Amygdala (tissue), 56 donors: ENCODE measurements around the gene FGD6.

ENCODE experiments used
- DNase-seq, 56 donors: peaks; one replicate each; lab custom pipeline; 2025; lab: John Stamatoyannopoulos, UW

Gene FGD6

DNA sequence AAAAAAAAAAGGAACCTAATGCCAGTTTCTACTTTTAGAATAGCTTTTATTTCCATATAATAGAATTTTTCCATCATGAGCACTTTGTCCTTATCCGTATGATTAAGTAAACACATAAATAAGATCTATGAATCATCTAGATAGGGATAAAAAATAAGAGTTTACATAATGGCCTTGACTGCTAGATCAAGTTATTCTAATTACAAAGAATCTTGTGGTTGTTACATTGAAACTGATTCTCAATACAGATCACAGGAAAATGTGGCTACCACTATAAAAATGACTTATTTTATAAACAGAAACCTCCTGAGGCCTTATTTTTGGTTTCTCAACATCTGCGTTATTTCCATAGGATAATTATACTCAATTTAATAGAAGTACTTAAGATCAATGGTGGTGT, 179.4 kb downstream of the FGD6 start:
- DNase-seq: no peak

GRCh38 chr12:95034750-95035149, 182.5 kb downstream of the FGD6 start:
- DNase-seq: no peak
